Prostate gland (tissue), 2 donors: Measurements from ENCODE around the gene TFE3. TPM values are rescaled to one million over a fixed set of nuclear protein-coding genes. Genes with fewer than 3 reads are reported as not detected.

Experiments used
- DNase-seq: peaks from one replicate; pipeline ENCODE4 v3.0.0-alpha.2; 2019; ENCODE audit warnings: low spot score
- H3K27ac ChIP-seq, 2 donors: fragments of 200-600 bp; sonication (generic); 2 replicates each; pipeline ENCODE4 v1.5.1; 2017 to 2019
- H3K27me3 ChIP-seq: fragments of 200-600 bp; sonication (generic); replicated peaks from 2 replicates; pipeline ENCODE4 v1.5.1; 2019; ENCODE audit not compliant: insufficient read depth
- H3K36me3 ChIP-seq, 2 donors: fragments of 200-600 bp; sonication (generic); 1 replicate in 1 of 2; 2 replicates in 1 of 2; pipeline versions ENCODE4 v1.5.1 to v1.8.1; 2017 to 2019
- H3K4me1 ChIP-seq: fragments of 200-600 bp; sonication (generic); replicated peaks from 2 replicates; pipeline ENCODE4 v1.5.1; 2019
- H3K4me3 ChIP-seq, 2 donors: fragments of 200-600 bp; sonication (generic); 2 replicates each; pipeline ENCODE4 v1.5.1; 2017 to 2019
- H3K9me3 ChIP-seq: fragments of 200-600 bp; sonication (generic); 2 replicates; pipeline ENCODE4 v1.5.1; 2017
- POLR2A ChIP-seq: fragments of 450-650 bp; IDR thresholded peaks from one replicate; pipeline ENCODE4 v1.6.1; 2016; ENCODE audit warnings: antibody characterized with exemption, mild to moderate bottlenecking
- POLR2AphosphoS5 ChIP-seq: sonication (generic); formaldehyde crosslinking; IDR thresholded peaks from one replicate; pipeline ENCODE4 v1.6.1; 2017; ENCODE audit warnings: antibody characterized with exemption
- WGBS: methylation state at CpG from one replicate; pipeline ENCODE4 v1.1.5; 2018; 5-methylcytosine and 5-hydroxymethylcytosine counted together
- intact Hi-C: fragments of 100-400 bp; cut with DNase I; formaldehyde crosslinking; loops from one replicate; pipeline ENCODE4 v1.14.2; 2022
- total RNA-seq, 2 donors: library from RNA; depleted of rRNA; stranded (reverse); fragments of >200 nt; gene quantifications; one replicate each; pipeline ENCODE4 v1.1.0, GENCODE V29; 2016
- TF ChIP-seq, protein P1 (sequence below), 4 experiments: fragments of 200-600 bp in 2 of 4; fragments of 450-650 bp in 2 of 4; sonication (generic) in 2 of 4; IDR thresholded peaks; 1 replicate in 3 of 4; 2 replicates in 1 of 4; pipeline ENCODE4 v1.5.1; 2016 to 2019; ENCODE audit warnings: antibody characterized with exemption in 4 of 4, mild to moderate bottlenecking in 2 of 4, moderate library complexity in 2 of 4

Gene TFE3
- total RNA-seq, 2 donors from 2014 or later = 44.6 to 88.4 TPM

- TF ChIP-seq, protein P1, sequence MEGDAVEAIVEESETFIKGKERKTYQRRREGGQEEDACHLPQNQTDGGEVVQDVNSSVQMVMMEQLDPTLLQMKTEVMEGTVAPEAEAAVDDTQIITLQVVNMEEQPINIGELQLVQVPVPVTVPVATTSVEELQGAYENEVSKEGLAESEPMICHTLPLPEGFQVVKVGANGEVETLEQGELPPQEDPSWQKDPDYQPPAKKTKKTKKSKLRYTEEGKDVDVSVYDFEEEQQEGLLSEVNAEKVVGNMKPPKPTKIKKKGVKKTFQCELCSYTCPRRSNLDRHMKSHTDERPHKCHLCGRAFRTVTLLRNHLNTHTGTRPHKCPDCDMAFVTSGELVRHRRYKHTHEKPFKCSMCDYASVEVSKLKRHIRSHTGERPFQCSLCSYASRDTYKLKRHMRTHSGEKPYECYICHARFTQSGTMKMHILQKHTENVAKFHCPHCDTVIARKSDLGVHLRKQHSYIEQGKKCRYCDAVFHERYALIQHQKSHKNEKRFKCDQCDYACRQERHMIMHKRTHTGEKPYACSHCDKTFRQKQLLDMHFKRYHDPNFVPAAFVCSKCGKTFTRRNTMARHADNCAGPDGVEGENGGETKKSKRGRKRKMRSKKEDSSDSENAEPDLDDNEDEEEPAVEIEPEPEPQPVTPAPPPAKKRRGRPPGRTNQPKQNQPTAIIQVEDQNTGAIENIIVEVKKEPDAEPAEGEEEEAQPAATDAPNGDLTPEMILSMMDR (IDR thresholded peaks at IDR 0.05) = no peak
- TF ChIP-seq POLR2A = no peak
- TF ChIP-seq POLR2AphosphoS5 = no peak
- Histone ChIP-seq H3K27ac (peak overlapping the region in 1 of 2 donors; percentile 83), H3K27me3 (no peaks in the 10 kb centered on the region), H3K4me3 (no peak overlapping the region), H3K9me3 (no peaks in the 10 kb centered on the region), H3K4me1 (no peaks in the 10 kb centered on the region), H3K36me3 (no peaks in the 10 kb centered on the region)
- intact Hi-C loops = loop anchor here (5.0 kb wide), 1 partner anchor 39 kb away; the partner anchor contains the start of gene TFE3
- DNase-seq = no peak
- WGBS = 66% methylated on average over 5 of the region's 5 CpGs
These were observed 39.5 kb downstream of the TFE3 start for GRCh38 chrX:49003696-49004095.

DNA sequence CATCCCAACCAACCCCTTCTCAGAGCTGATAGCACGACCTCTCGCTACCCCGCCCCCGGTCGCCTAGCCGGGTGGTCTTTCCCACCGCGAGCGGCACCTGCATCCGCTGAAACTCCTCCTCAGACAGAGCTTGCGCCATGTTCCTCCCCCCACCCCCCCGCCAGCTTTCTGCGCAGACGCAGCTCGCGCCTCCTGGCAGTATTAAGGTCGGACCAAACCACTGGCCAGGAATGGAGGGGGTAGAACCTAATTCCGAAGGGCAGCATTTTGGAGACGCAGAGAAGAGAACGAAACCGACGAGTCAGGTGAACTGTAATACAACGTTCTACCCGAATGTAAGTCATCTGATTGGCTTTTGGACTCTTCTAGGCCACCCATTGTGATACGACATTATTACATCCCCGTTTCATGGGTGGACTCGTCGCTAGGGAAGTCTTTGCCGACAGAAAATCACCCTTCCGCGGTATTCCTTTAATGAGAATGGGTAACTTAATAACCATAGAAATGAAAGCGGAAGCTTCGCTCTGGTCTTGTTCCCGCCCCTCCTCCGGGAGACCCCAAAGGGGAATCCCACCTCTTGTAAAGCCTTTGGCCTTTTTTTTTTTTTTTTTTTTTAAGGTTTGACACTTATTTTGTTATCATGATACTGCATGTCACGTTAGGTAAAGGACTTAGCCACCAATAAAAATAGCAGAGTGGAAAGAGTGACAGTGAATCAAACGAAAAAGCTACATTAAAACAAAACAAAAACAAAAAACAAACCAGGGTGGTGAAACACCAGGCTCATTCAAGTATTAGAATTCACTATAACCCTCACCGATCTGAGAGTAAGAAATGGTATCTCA, 40.8 kb downstream of the TFE3 start, which contains the start of gene GRIPAP1:
GRIPAP1 (minus strand) TSS at position 174 of the 845 bp plus-strand sequence; CDS start at position 139, 35 bp downstream.
- 2% methylated on average over 32 of the region's 38 CpGs for WGBS
- Histone ChIP-seq H3K9me3 (no peaks in the 10 kb centered on the region), H3K4me1 (no peaks in the 10 kb centered on the region), H3K36me3 (no peaks in the 10 kb centered on the region), H3K4me3 (peak within 1 kb of the TSS; percentile 54), H3K27me3 (no peaks in the 10 kb centered on the region), H3K27ac (peak within 1 kb of the TSS; percentile 79 to 83)
- TF ChIP-seq POLR2A = peak; percentile 56
- TF ChIP-seq POLR2AphosphoS5 = peak; percentile 64
- TF ChIP-seq, protein P1 (IDR thresholded peaks at IDR 0.05) = no peak
- peak; percentile 46 for DNase-seq
- intact Hi-C loops = loop anchor here (5.0 kb wide), 1 partner anchor 40 kb away; the partner anchor contains the start of gene TFE3

GRCh38 chrX:49001521-49002090, 41.6 kb downstream of the TFE3 start:
- H3K27me3 ChIP-seq = no peaks in the 10 kb centered on the region
- peak overlapping the region; percentile 79 to 83 for H3K27ac ChIP-seq
- peak overlapping the region; percentile 54 for H3K4me3 ChIP-seq
- no peak for TF ChIP-seq POLR2A
- TF ChIP-seq, protein P1 (IDR thresholded peaks at IDR 0.05) = no peak
- TF ChIP-seq POLR2AphosphoS5 = no peak
- no peaks in the 10 kb centered on the region for H3K4me1 ChIP-seq
- no peaks in the 10 kb centered on the region for H3K36me3 ChIP-seq
- intact Hi-C loops = loop anchor here (5.0 kb wide), 1 partner anchor 41 kb away; the partner anchor contains the start of gene TFE3
- H3K9me3 ChIP-seq = no peaks in the 10 kb centered on the region
- WGBS = 0% methylated on average over 5 of the region's 17 CpGs
- no peak for DNase-seq

- H3K4me3 ChIP-seq = no peak overlapping the region
- no peak for DNase-seq
- H3K27ac ChIP-seq = no peak overlapping the region
- TF ChIP-seq POLR2A = no peak
- TF ChIP-seq, protein P1 (IDR thresholded peaks at IDR 0.05) = no peak
- no peak for TF ChIP-seq POLR2AphosphoS5
- H3K27me3 ChIP-seq = no peaks in the 10 kb centered on the region
- H3K36me3 ChIP-seq = no peaks in the 10 kb centered on the region
- no peaks in the 10 kb centered on the region for H3K4me1 ChIP-seq
- WGBS = 98% methylated on average over 4 of the region's 4 CpGs
- no peaks in the 10 kb centered on the region for H3K9me3 ChIP-seq
- intact Hi-C loops = loop anchor here (5.0 kb wide), 1 partner anchor 42 kb away; the partner anchor contains the start of gene TFE3
These were observed 42.5 kb downstream of the TFE3 start for GRCh38 chrX:49000636-49001035.
